Umbilical cord (tissue), 2 donors: Measurements from ENCODE around the gene PSME2. TPM values are rescaled to one million over a fixed set of nuclear protein-coding genes. Genes with fewer than 3 reads are reported as not detected.

Experiments
- DNase-seq: peaks from one replicate; pipeline ENCODE4 v3.0.0-alpha.2; 2015; ENCODE audit warnings: low spot score
- total RNA-seq: library from RNA; depleted of rRNA; stranded (reverse); fragments of >200 nt; gene quantifications from one replicate; pipeline ENCODE4 v1.2.3, GENCODE V29; 2014; ENCODE audit warnings: low replicate concordance; ENCODE audit not compliant: insufficient read depth

Gene PSME2
- total RNA-seq, 1 donor from 2014 or later, result 17.1 TPM

DNA sequence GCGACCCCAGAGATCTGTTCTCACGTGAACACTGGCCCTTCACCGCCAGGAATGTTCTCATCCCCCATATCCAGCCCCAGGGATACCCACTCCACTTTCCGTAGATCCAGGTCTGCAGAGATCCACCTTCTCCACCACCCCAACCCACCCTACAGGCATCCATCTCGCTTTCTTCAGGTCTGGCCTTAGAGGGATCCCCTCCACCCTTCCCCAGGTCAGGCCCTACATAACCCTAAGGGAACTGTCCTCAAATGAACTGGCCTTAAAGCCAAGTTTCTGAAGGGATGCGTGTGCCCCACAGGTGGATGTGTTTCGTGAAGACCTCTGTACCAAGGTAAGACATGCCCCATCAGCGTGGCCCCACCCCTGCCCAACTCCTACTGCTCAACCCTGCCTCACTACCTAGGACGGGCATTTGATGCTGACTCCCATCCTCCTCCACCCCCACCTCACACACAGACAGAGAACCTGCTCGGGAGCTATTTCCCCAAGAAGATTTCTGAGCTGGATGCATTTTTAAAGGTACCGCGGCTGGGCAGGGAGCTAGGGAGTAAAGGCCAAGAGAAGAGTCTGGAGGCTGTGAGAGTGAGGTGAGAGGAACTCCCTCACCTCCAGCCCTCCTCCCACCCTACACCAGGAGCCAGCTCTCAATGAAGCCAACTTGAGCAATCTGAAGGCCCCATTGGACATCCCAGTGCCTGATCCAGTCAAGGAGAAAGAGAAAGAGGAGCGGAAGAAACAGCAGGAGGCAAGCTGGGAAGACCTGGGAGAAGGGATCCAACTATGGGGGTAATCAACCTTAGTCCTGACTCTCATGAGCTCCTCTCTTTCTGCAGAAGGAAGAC is 9.5 kb downstream of the PSME2 start:
- DNase-seq, result no peak

GRCh38 chr14:24135834-24136683 is 10.4 kb downstream of the PSME2 start, which contains the start of gene PSME1:
PSME1 (plus strand) TSS chr14:24136194; CDS start chr14:24136263, 69 bp downstream.
- peak; percentile 91 for DNase-seq

DNA sequence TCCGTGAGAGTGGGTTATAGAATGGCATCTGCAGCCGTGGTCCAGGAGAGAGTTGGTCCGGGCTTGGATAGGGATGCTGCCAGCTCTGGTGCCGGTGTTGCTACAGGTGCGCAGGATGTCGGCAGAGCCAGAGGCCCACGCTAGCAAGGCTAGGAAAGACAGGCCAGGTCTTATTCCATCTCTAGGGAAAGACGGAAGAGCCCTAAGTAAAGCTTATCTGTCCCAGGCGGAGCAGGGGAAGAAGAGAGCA is 10.9 kb downstream of the PSME2 start:
- DNase-seq, result no peak

GRCh38 chr14:24133735-24134134 is 12.7 kb downstream of the PSME2 start:
- DNase-seq, result no peak

- no peak for DNase-seq
These were observed 13.4 kb downstream of the PSME2 start for GRCh38 chr14:24132976-24133375.

DNA sequence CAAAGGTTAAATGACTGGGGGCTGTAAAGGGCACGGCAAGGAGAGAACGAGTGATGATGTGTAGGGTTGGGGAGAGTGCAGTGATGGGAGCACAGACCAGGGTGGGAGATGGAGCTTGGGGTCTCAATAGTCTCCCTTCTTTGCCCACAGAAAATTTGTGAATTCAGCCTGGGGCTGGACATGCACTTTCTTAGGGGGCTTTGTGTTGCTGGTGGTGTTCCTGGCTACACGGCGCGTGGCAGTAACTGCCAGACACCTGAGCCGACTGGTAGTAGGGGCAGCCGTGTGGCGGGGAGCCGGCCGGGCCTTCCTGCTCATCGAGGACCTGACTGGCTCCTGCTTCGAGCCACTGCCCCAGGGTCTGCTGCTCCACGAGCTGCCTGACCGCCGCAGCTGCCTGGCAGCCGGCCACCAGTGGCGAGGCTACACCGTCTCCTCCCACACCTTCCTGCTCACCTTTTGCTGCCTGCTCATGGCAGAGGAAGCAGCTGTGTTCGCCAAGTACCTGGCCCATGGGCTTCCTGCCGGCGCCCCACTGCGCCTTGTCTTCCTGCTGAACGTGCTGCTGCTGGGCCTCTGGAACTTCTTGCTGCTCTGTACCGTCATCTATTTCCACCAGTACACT is 14.2 kb downstream of the PSME2 start:
- DNase-seq, result no peak

- DNase-seq, result no peak
These were observed 14.9 kb downstream of the PSME2 start for GRCh38 chr14:24131549-24131966.

GRCh38 chr14:24130717-24131548 is 15.5 kb downstream of the PSME2 start:
- DNase-seq, result no peak

- no peak for DNase-seq
These were observed 16.1 kb downstream of the PSME2 start, which contains the start of gene FITM1 for GRCh38 chr14:24130380-24130716. FITM1 (plus strand) TSS chr14:24130659; CDS start chr14:24131564, 905 bp downstream.

DNA sequence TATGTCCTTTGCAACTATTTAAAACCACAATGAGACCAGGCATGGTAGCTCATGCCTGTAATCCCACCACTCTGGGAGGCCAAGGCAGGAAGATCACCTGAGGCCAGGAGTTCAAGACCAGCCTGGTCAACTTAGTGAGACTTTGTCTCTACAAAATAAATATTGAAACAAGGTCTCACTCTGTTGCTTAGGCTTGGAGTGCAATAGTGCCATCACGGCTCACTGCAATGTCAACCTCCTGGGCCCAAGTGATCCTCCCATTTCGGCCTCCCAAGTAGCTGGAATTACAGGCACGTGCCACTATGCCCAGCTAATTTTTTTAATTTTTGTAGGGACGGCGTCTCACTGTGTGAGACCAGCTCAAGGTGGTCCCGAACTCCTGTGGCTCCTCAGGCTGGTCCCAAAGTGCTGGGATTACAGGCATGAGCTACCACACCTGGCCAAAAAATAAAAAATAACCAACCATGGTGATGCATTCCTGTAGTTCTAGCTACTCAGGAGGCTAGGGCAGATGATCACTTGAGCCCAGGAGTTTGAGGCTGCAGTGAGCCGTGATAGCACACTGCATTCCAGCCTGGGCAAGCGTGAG is 16.9 kb downstream of the PSME2 start:
- DNase-seq, result no peak

GRCh38 chr14:24127673-24128072 is 18.7 kb downstream of the PSME2 start:
- DNase-seq, result no peak

DNA sequence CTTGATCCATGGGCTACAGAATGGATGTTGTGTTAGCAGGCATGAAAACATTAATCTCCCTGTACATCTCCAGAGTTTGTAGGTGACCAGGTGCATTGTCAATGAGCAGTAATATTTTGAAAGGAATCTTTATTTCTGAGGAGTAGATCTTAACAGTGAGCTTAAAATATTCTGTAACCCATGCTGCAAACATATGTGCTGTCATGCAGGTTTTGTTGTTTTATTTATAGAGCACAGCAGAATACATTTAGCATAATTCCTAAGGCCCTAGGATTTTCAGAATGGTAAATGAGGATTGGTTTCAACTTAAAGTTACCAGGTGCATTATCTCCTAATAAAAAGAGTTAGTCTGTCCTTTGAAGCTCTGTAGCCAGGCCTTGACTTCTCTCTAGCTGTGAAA is 19.5 kb downstream of the PSME2 start:
- DNase-seq, result no peak

GRCh38 chr14:24123424-24124417 is 22.7 kb downstream of the PSME2 start:
- no peak for DNase-seq

DNA sequence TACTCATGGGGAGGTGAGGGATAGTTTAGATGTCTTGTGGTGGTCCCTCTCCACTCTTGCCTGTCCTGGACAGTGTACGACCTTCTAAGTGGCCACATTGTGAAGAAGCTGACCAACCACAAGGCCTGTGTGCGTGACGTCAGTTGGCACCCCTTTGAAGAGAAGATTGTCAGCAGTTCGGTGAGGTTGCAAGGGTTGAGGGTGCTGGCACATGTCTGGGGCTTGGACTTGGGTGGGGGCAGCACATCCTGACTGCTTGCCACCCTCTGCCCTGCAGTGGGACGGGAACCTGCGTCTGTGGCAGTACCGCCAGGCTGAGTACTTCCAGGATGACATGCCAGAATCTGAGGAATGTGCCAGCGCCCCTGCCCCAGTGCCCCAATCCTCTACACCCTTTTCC is 23.5 kb downstream of the PSME2 start:
- DNase-seq, result no peak

GRCh38 chr14:24122416-24122815 is 24.0 kb downstream of the PSME2 start:
- no peak for DNase-seq

- DNase-seq, result no peak
These were observed 25.2 kb downstream of the PSME2 start for GRCh38 chr14:24121210-24121609.

GRCh38 chr14:24119691-24120090 is 26.7 kb downstream of the PSME2 start:
- no peak for DNase-seq

- no peak for DNase-seq
These were observed 29.2 kb downstream of the PSME2 start for GRCh38 chr14:24117179-24117578.

GRCh38 chr14:24116128-24116814 is 30.1 kb downstream of the PSME2 start:
- DNase-seq, result no peak
